KG1 (cell line): ENCODE data around the gene KCNMA1.

Experiments
- DNase-seq: peaks from one replicate; lab custom pipeline; 2025; lab: John Stamatoyannopoulos, UW

The KCNMA1 gene

DNA sequence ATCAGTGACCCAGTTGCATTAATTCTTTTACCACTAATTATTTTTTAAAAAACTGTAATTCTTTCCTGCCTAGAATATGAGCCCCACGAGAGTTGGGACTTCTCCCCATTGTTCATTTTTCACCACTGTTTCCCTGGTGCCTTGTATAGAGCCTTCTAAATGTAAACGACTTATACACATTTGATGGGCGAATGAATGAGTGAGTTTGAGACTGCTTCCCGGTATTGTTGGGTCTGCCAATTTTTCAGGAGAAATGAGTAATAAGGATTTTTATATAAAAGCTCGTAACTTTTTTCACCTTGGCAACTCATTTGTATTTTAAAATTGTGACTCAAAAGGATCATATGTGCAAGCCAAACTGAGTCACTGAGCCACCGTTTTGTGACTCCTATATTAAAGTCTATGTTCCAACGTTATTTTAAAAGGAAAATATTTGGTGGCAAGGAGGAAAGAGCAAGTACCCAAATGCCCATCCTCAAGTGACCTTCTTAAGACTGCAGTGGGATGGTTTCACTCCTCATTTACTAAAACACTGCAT, 621.3 kb downstream of the KCNMA1 start:
- DNase-seq, result no peak

DNA sequence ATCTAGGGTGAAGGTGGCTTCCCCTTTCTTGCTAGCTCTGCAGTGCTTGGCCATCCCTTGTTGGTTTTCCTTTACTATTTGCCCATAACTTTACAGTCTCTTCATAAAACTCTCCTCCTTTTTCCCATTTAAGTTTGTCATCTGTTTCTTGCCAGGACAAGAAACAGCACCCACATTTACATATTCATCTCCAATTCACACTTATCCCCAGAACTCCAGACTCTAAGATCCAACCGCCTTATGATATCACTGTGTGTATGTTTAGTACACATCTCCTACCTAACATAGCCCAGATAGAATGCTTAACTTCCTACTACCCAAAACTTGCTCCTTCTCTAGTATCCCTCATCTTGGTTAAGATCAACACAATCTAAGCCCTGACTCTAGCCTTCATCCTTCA, 622.2 kb downstream of the KCNMA1 start:
- DNase-seq, result no peak

DNA sequence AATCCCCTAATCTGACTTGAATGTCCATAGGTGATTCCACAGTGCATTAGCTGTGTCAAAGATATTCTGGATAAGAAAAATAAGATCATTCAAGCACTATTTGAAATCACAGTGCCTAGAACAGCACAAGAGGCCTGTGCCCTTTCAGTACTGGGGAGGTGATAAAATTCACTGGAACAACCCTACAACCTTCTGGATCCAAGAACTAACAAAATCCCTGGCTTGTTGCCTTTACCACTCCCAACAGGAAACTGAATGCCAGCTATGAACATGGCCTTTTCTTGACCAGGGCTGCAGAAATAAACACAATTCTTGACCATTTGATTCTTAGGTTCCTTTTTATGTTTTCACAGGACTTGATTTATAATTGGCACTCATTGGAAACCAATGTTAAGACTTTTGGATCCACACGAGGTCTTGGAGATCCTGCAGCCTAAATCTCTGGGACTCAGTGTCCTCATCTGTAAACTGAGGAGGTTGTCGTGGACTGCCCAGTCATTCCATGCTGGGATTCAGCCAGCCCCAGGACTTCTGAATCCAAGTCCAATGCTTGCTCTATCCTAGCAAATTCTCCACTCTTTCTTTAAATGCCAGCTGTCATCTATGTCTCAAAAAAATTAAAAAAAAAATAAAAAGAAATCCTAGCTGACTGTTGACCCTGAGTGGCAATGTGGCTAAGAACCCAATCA, 624.7 kb downstream of the KCNMA1 start:
- DNase-seq, result no peak

DNA sequence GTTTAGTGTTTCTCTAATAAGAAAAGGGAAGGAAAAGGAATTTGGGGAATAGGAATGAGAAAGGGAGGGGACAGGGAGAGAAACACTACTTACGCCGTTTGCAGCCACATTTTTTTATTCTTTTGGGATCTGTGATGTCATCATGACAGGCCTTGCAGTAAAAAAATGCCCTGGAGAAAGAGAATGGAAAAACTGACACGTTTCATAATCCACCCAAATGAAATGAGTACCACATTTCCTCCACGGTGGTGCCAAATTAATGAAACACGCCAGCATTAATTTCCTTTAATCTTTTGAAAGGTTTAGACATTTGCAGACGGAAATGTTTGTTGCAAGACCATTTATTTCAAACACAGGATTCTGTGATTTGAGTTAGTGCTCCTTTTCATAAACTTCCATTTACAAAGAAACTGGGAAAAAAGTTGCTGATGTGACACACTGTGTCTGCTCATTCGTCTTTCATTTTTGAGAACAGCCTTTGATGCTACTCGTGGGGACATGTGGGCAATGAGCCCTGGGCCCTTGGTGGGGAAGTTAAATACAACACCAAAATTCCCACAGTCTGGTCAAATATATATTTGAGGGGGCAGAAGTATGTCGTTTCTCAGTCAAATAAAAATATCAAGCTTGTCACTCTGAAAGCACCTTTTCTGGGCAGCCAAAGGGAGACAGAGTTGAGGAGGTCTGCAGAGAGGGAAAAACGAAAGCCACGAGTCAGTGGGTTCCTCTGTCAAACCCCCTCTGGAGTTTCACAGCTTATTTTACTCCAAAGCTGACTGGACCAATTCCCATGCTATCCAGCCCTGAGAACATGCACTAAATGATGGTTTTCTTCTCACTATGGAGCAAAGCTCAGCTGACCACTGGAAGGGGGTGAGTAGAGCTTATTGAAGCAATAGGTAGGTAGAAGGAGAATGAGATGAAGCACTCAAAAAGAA, 625.5 kb downstream of the KCNMA1 start:
- no peak for DNase-seq

DNA sequence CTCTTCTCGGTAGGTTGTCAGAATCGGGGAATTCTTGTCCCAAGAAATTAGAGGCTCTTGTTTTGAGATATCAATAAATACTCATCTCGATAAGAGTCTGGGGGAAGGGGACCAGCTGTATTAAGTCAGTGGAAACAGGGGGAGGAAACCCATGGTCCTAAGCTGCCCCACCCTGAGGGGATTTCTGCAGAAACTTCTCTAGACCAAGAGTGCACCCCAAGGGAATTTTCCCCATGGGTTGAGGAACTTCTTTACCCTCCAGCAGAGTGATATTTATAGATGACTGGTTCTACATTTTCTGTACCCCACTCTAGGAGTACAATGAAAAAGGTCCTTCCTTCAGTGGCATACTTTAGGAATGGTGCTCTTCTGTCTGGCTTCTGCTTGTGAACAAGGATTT, 627.2 kb downstream of the KCNMA1 start:
- DNase-seq, result no peak

DNA sequence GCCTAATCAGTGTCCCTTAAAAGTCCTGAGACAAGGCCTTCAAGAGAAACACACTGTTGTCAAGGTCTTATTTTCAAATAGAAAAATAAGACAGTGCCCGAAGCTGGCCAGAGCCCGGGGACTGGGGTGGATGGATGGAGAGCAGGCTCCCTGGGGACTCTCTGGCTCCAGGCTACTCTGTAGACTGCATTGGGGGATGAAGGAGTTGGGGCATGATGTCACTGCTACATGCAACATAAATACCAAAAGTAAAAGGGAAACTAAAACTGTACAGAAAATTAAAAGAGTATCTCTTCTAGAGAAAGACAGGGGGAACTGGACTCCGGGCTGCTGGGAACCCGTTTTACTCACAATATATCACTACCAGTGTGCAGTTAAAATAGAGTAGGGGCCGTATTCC, 629.8 kb downstream of the KCNMA1 start:
- no peak for DNase-seq

DNA sequence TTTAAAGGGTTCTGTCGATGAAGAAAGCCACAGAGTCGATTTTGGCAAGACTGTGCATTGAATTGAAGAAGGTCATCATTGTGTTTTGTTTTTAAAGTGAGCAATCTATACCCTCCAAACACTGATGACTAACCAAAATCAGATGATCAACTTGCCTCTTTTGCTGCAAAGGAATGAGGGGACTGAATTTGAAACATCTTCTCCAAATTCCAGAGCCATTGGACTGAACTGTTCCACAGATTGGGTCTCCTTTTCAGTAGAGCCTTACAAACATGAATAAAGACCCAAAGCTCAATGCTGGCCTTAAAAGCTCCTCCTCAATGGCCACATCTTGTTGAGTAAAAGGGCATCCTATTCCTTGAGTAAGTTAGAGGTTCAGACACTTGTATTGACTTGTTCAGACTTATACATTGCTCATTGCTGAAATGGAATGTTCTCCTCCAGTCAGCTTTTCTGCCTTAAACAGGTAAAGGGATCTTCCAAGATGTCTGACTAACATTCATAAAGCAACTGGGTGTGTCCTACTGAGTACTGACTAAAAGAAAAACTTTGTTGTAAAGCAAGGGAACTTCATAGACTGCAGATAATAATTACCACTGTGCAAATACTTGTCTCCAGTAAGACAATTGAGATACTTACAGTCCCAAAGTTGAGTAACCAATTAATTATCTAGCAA, 630.6 kb downstream of the KCNMA1 start:
- DNase-seq, result no peak

DNA sequence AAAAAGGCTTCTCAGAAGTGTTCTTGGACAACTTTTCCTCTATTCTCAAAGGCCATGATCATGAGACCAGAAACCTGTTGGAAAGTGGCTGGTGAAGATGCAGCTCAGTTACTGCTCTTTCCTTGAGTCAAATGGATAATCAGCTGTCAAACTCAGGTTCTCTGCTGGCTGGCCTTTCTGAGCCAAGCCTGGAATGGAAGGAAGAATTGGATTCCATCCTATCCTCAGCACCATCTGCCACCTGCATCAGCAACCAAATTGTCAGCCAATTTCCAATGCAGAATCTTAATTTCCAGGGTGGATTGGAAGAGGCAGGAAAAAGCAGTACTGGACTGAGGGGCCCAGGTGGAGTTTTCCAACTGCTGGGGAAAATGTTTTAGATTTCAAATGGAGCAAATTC, 631.7 kb downstream of the KCNMA1 start:
- DNase-seq, result no peak

DNA sequence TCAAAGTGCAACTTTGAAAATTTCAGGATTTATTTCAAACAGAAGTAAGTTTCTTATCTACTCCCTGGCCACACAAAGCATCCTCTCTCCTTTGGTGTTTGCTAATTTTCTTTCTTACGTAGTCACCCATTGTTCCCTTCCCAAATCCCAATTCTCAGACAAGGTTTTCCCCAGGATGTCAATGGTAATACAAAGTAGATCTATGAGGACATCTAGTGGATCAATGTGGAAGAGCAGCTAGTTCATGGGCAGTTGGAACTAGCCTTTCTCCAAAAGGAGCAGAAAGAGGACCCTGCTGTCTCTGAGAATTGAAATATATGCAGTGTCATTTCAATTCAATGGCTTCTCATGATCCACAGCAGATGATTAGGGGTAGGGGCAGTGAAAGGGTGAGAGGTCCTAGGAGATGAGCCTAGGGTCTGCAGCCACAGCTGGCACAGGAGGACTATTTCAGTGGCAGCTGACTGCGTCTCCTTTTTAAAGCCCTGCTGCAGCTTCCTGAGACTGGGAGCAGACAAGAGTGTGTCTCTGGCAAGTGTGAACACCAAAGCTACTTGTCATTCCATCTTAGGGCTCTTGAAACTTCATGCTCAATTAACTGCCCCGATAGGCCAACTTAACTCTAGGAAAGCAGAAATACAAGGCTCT, 632.6 kb downstream of the KCNMA1 start:
- no peak for DNase-seq

DNA sequence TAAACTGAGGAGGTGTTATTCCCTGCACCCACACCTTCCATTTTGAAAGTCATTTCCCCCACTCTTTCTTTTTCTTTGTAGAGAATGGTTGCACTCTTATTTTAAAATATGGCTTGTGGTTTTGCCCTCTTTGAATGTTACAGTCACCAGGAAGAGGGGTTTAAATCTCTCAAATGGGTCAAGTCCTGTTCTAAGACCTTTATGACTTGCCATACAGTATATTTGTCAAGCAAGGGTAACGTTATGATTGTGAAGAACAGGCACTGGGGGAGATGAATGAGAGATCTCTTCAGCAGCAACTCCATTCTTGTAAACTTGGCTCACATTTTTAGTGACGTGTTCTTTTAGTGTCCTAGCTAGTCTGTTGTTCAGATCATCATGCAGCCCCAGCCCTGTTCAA, 634.7 kb downstream of the KCNMA1 start:
- no peak for DNase-seq

DNA sequence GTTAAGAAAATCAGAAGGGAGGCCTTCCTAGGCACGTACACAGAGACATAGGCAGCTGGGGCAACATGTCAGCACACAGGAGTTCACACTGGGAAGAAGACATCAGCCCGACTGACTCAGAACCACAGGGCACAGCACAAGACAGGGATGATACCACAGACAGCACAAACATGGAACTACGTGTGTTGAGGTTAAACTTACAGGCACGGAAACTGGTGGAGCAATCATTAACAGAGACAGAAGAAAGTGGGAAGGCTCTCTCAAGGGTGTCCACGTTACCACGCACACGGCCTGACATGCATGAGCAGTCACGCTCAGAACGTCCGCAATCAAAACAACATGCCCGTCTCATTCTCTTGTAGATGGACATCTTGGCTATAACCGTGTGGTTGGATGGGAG, 636.4 kb downstream of the KCNMA1 start:
- DNase-seq, result no peak

DNA sequence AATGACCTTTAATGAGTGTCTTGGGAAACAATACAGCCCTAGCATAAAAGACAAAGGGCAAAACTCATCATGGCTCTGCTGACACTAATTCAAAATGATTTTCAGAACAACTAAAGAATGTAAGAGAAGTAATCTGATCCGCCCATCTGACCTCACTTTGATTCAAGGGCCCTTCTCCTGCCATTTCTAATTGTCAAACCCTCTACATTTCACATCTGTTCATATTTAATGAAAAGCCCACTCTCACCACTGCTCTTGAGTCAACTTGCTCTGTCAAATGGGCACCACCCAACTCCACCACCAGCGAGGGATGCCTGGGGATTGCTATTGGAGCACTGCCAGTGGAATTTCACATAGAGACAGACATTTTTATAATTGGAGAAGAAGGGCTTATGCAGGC, 639.2 kb downstream of the KCNMA1 start:
- DNase-seq, result no peak

DNA sequence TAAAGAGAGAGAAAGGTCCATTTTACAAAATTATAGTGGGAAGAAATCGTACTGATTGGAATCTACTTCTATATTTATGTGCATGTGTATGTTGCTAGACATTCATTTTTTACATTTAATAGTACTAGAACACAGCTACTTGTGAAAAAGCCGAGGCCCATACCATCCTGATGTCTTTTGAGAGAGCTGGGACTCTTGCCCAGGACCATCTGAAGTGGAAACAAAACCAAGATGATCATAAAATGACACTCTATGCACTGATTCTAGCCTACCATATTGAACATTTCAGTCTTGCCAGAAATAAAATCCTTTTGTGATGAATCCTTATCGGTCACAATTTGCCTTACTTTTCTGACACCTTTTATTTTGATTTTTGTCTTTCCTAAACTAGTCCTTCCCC, 640.0 kb downstream of the KCNMA1 start:
- no peak for DNase-seq

DNA sequence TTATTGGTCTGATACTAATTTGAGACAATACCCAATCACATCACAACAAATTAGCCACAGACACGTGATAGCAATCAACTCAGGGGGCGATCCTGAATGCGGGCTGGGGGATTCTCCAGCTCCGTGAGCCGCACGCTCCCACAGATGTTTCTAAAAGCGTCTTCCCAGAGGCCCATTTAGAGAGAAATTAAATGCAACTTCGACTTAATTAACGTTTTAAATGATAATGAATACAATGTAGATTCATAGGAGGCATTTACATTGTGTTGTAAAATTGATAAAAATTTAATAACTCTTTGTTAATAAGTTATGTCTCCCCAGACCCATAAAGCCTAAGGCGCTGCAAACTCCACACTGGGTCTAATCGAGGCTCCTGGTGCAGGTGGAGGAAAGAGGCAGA, 642.6 kb downstream of the KCNMA1 start:
- DNase-seq, result no peak

DNA sequence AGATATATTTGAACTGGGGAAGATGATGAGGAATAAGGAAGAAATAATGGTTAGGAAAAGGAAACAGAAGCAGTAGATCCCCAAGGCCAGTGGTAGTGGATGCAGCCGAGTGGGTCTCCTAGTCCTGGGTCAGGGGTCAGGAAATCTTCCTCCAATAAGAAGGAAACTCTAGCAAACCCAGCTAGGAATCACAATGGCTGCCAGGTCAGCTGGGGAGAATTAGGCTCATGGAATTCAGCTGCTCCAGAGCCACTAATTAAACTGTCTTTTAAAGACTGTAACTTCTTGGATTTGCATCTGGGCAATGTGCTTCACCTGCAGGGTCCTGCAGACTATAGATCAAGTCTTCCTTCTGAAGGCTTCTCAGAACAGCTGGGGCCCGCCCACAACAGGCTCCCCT, 644.4 kb downstream of the KCNMA1 start:
- DNase-seq, result no peak

DNA sequence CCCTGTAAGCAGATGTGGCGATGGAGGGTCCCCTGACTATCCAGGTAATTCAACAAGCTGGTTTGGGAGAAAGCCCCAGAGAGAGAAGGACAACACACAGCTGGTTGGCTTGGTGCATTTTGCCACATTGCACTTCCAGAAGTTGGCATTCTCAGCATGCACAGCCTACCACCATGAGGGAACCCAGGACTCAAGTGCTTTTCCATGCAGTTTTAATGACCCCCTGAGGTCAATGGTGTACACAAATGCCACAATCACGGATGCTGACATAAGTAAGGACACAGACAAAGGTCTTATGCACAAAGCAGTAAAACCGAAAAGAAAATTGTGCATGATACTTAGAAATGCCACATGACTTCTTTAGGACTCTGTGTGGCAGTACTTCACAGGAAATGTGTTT, 645.1 kb downstream of the KCNMA1 start:
- DNase-seq, result no peak

DNA sequence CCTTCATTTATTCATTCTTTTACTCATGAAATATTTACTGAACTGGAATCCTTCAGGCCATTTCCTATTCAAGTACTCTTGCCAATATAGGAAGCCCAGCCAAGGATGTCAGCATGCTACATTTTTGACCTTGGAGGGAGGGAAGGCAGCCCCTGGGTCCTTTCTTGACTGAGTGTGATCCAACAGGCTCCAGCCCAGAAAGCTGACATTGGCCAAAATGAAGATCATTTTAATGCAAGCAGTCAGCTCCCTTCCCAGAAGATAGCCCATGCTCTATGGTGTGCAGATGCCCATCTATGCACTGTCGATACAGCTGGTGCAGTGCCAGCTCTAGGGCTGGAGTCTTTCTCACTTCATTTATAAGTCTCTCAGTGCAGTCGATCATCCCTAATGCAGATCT, 646.0 kb downstream of the KCNMA1 start:
- no peak for DNase-seq

DNA sequence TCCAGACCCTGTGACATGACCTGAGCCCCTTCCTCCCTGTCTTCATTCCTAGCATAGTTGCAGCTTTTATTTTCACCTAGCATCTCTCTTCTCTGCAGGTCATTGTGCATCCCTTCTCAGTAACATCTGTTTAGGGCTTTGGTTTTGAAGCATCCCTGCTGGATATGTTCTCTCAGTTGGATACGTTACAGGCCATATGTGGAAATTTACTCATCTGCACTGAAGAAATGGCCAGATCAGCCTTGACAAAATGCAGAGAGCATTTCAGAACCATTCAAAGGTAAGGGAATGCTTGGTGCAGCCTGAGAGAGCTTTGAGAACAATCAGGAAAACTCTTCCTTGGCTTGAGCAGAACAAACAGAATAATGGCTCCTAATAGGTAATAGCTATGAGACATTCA, 647.0 kb downstream of the KCNMA1 start:
- DNase-seq, result no peak

DNA sequence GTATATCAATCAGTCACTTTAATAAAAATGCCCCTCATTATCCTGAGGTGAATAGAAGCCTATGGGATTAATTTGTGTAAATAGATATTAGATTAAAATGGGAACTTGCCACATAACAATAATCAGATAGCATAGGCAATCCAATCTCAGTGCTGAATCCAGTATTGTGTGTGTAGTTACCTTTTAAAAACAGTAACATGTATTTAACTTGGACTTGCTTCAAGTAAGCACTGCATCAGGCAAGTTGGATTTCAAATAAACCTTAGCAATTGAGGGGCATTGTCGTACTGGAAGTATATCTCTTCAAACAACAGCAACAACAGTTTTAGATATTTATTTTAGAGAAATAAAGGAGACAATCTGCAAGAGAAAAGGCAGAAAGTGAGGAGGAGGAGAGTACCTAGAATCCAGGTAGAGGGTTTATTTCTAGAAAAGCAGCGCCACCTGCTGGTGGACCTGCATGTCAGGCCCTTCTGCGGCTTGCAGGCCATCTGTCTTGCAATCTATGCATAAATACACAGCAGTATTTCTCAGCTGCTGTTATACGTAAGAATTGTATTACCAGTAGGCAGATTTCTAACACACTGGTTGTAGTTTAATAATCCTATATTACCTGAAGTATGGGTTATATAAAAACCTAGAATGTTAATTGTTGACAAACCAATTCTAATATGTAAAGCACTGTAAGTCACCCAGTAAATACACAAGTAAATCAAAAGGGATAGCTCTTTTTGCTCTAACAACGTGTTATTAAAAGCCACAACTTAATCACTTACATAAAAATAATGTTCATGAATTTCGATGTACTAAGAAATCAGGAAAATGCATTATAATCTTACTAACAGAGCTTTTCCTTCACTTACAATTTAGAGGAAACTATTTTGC, 652.8 kb downstream of the KCNMA1 start:
- DNase-seq, result peak; percentile 47

DNA sequence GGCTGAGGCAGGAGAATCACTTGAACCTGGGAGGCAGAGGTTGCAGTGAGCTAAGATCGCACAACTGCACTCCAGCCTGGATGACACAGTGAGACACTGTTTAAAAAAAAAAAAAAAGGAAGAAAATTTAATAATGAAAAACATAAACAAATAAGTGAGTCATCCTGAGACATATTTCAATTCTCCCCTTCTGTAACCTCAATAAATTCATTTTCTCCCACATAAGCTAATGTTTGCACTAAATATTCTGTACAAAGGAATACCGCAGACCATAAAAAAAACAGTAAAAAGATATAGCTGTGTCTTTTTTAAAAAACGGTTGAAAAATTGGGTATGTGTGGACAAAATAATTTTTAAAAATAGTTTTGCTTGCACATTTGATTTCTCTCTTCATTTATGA, 654.0 kb downstream of the KCNMA1 start:
- DNase-seq, result no peak

DNA sequence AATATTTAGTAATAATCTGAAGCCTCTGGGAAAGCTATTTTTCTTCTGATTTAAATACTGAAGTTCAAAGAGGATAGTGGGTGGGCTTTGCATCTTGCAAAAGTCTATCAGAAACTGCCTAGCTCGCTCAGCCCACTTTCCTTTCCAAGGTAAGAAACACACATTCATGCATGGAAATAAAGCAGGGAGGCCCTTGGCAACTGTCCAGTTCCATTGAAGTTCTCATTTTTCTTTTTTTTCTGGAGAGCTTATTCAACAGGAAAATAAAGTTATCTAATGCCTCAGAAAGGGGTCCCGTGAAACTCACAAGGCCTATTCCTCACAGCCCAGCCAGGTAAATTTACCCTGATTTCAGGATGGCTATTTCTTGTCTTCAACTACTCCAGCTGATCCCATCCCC, 654.9 kb downstream of the KCNMA1 start:
- DNase-seq, result no peak
